GM12874 (cell line): ENCODE data around the gene HELZ.

Source experiments
- TF ChIP-seq, protein P1 (sequence below): IDR thresholded peaks from 2 replicates; pipeline ENCODE4 v1.5.1; 2011; ENCODE audit warnings: low read depth, mild to moderate bottlenecking, control low read depth, low read length, moderate library complexity; ENCODE audit not compliant: insufficient read depth

HELZ gene

DNA sequence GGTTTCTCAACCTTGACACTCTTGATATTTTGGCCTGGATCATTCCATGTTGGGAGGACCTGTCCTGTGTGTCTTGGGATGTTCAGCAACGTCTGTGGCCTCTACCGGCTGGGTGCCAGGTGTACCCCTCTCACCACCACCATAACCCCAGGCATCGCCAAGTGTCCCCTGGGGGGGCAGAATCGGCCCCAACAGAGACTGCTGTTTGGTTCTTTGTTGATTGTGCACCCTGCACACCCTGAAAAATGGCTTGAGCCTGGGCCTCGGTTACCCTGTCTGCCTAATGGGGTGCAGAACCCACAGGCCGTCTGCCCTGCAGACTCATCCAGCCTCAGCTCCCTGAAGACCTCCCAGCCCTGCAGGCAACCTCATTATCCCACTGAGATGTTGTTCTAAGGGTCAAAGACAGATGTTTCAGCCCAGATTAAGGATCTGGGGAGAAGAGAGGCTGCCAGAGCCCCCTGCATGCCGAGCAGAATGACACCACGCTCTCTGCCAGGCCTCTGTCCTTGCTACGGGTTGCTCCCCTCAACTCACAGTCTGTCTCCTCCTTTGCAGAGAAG is 191.5 kb downstream of the HELZ start:
- TF ChIP-seq, protein P1, sequence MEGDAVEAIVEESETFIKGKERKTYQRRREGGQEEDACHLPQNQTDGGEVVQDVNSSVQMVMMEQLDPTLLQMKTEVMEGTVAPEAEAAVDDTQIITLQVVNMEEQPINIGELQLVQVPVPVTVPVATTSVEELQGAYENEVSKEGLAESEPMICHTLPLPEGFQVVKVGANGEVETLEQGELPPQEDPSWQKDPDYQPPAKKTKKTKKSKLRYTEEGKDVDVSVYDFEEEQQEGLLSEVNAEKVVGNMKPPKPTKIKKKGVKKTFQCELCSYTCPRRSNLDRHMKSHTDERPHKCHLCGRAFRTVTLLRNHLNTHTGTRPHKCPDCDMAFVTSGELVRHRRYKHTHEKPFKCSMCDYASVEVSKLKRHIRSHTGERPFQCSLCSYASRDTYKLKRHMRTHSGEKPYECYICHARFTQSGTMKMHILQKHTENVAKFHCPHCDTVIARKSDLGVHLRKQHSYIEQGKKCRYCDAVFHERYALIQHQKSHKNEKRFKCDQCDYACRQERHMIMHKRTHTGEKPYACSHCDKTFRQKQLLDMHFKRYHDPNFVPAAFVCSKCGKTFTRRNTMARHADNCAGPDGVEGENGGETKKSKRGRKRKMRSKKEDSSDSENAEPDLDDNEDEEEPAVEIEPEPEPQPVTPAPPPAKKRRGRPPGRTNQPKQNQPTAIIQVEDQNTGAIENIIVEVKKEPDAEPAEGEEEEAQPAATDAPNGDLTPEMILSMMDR = no peak

DNA sequence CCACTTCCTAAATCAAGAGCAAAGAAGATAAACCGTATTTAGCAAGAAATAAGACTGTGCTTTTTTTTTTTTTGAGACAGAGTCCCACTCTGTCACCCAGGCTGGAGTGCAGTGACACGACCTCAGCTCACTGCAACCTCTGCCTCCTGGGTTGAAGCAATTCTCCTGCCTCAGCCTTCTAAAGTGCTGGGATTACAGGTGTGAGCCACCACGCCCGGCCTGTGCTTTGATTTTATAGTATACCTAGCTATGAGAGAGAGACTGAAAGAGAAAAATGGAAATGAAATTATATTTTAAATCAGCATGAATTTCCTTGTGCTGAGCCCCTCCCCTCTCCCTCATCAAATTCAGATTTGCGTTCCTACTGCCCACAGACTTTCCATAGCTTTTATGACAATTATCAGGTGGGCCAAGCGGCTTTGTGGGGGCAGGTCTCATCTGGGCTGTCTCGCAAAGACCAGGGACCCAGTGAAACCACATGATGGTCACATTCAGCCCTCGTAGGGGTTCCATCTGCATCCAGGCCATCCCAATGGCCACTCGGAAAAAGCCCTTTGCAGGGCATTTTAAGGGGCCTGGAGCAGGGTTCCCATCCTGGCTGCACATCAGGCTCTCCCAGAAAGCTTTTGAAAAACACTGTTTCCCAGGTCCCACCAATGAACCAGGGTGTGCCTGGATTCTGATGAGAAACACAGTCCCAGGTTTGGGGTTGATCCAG is 192.1 kb downstream of the HELZ start:
- TF ChIP-seq, protein P1 = no peak

DNA sequence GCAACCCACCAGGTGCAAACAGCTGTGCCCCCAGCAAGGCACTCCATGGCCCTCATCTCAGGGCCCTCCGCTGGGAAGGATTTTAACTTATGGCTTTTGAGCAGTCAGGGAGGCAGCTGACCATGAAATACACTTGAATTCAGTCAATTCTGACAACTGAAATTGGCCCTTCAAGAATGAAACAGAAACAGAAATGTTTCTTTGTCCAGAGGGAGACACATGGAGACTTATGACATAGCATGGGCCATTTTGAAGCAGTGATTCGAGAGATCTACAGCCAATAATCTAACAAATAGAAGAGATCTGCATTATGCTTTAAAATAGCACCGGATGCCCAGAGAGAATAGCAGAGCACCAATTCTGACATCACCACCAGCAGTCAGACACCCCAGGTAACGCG is 193.2 kb downstream of the HELZ start:
- TF ChIP-seq, protein P1 = no peak

DNA sequence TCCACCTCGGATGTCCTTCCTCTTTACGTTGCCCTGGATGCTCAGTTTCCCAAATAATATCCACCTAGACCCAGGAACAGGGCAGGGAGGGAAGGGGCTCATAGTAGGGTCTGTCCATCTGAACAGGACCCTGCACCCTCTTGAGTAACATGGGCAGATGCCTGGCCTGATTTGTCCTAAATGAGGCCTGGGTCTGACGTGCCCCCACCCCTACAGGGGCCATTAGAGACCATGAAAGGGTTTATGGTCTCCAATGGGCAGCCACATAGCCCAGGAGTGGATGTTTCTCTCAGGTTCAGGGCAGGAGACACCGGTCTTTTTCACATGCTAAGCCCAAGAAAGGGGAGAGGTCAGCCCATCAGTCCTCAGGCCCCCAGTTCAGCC is 193.8 kb downstream of the HELZ start:
- TF ChIP-seq, protein P1 = no peak

DNA sequence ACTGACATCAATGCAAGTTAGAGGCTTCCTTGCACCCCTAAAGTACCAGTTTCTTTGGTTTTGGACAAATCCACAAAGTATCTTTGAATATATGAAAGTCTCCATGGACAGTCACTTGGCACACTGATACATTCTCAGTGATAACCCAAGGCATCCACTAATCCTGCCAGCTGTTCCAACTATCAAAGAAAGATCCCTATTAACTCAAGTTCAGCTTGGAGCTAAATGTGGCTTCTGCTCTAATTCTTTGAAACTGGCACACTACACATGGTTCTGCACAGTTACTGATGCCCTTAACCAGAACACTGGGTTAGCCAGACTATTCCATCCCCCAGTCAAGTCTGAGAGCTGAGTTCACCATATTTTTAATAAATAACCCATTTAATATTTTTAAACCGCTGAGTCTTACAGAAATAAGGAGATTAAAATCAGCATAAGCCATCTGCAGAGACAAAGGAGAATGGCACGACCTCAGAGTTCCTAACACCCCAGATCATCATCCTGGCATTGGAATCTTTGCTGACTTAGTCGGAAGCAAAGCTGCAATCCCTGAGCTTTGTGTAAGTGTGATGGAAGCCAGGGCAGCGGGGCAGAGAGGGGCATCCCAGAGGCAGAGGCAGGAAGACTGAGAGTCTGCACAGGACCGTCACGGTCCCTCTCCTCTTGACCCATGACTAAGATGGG is 194.4 kb downstream of the HELZ start:
- TF ChIP-seq, protein P1 = no peak

DNA sequence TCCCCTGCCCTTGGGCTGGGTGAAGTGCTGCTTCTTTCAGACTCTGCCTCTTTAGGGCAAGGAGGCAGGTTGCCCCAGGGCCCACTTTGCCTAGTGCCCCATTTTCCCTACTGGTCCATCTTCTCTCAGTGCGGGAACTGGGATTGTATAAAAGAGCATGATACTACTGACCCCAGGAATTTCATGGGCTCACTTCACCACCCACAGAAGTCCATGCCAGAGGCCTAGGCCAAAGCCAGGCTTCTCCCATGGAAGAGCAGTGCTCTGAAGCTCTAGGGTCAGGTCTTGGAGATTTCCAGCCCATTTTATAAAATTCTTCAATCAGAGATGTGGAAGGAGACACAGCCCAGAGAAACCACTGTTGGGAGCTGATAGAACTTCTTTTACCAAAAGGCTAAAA is 194.9 kb downstream of the HELZ start:
- TF ChIP-seq, protein P1 = no peak

DNA sequence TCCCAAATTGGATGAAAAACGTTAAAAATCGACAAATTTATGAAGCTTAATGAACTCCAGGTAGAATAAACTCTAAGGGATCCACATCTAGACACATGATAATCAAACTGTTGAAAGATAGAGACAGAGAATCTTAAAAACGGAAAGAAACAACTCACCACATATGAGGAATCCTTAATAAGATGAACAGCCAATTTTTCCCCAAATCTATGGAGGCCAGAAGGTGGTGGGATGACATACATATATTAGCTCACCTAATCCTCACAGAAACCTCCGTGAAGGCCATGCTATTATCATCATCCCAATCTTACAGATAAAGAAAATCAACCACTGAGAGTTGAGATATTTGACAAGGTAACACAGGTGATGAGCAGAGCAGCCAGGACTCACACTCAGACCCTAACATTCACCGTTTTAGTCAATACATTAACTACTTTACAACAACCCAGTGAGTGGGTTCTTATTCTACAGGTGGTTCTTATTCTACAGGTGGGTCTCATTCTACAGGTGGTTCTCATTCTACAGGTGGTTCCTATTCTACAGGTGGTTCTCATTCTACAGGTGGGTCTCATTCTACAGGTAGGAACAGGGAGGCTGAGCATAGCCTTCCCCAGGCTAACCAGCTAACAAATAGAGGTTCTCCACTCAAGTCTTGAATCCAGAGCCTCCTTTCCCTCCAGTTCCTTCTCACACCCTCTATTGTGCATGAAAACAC is 195.8 kb downstream of the HELZ start:
- TF ChIP-seq, protein P1 = no peak
